Measurements from ENCODE around the gene CFHR3.
"Not testable (repeated sequence)": the region's sequence is repeated elsewhere in the genome, so short reads cannot be mapped to it uniquely, and the experiment has no call there.

CFHR3 gene

DNA sequence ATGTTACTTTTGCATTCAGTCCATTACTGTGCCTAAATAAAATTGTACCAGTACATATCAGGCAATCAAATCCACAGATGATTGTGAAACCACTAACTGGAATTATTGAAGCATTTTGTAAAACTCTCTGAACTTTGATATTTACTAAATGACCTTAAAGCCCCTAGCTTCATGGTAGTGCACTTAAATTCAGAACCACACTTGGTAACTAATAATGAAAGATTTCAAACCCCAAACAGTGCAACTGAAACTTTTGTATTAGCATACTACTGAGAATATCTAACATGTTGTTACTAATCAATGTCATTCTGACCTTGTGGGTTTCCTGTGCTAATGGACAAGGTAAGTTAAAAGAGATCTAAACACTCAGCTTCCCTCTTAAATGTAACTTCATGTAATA lies at the start of gene CFHR3:
Gene CFHR3 (plus strand): TSS at position 238 of the 400 bp plus-strand sequence. CDS start 47 bp downstream, at position 285.
- no peak for DNase-seq

DNA sequence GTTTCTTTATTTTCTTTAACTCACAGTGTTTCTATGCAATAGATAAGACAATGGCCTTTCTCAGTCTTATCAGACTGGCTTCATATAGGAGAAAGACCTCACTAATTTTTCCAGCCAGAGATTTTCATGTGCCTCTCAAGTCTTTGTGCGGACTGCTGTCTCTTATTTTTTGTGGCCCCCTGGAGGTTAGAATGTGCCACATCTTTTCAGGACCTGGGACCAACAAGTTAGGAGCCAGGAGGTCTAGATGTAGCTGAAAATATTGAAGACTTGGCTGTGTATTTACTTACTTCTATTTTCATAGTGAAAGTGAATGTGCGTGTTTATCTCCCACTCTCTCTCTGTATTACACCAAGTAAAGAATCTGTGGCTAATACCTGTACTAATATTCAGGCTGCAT lies 42.1 kb upstream of the CFHR3 start:
- no peak for DNase-seq

DNA sequence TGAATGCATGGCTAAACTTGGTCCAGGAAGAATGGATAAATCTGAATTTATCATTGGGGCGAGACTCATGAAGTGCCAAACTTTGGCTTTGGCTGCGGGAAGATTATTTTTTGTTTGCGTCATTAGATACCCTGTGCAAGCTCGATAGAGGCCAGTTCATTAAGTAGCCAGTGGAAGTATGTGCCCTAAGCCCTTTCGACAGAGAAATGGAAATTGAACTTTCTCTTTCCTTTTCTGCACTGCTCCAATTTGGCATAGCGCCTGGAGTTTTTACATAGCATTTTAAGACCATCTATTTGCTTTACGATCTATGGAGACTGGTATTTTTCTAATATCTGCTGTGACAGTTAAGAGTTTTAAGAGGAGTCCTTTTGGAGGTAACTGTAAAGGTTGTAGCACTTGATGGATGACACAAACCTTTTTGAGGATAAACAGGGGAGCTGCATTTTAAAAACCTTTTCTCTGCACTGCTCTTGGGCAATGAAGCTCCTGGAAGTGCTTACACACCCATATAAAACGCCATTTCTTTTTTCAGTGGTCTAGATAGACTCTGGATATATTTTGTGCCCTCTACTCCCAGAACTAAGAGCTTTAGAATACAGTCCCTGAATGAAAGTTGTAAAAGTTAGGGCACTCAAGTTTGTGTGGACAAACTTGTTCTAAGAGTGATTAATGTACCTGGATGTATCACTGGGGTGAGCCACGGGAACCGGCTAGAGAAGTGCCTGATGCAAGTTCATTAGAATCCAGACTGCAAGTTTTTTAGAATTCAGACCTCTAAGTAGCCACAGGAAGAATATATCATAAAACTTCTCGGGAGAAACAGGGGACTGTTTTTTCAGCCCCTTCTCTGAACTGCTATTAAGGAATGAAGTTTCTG lies 41.3 kb upstream of the CFHR3 start:
- DNase-seq: no peak

DNA sequence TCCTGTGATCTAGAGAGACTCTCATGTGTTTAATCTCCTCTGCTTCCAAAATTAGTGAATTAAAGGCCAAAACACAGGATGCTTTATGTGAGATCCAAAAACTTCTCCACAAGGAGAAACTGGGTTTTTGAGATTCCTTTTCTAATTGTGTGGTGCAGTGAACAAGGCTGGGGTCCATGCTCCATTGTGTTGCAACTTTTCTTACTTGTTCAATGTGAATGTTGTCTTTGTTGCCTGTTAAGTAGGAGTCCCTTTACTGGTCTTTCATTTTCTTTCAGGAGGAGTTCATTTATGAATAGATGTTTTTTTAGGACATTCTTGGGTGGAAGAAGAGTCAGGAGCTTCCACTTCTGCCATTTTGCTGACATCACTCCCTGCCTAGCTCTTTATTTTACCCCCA lies 40.6 kb upstream of the CFHR3 start:
- no peak for DNase-seq

DNA sequence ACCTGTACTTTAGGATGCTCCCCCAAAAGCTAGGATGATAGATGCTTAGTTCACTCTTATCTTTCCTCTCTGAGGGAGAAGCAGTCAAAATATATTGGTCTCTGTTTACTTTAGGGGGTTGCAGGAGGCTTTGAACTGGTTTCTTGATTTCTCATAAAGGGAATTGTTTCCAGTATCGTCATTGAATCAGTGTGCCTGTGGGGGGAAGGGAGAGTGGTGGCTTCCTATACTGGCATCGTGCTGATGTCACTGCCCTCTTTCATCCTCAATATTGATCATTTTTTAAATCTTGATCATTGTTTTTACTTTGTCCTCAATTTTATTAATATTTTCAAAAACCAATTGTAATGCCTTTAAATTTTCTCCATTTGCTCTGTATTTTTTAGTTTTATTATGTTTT lies 40.2 kb upstream of the CFHR3 start:
- DNase-seq: no peak

DNA sequence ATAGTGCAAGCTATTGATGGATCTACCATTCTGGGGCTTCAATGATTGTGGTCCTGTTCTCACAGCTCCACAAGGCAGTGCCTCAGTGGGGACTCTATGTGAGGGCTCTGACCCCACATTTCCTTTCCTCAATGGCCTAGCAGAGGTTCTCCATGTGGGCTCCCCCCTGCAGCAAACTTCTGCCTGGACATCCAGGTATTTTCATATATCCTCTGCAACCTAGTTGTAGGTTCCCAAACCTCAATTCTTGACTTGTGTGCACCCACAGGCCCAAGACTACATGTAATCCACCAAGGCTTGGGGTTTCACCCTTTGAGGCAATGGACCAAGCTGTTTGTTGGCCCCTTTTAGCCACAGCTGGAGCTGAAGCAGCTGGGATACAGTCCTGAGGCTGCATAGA lies 35.9 kb upstream of the CFHR3 start:
- no peak for DNase-seq

DNA sequence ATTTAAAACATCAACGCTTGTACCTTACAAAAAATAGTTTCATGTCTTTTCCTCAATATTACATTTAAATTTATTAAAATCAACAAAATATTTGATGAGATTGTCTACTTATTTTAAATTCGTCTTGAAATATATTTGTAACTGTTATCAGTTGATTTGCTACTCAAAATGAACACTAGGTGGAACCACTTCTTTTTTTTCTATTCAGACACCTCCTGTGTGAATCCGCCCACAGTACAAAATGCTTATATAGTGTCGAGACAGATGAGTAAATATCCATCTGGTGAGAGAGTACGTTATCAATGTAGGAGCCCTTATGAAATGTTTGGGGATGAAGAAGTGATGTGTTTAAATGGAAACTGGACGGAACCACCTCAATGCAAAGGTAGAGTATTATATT lies 31.4 kb upstream of the CFHR3 start:
- DNase-seq: peak; percentile 2

DNA sequence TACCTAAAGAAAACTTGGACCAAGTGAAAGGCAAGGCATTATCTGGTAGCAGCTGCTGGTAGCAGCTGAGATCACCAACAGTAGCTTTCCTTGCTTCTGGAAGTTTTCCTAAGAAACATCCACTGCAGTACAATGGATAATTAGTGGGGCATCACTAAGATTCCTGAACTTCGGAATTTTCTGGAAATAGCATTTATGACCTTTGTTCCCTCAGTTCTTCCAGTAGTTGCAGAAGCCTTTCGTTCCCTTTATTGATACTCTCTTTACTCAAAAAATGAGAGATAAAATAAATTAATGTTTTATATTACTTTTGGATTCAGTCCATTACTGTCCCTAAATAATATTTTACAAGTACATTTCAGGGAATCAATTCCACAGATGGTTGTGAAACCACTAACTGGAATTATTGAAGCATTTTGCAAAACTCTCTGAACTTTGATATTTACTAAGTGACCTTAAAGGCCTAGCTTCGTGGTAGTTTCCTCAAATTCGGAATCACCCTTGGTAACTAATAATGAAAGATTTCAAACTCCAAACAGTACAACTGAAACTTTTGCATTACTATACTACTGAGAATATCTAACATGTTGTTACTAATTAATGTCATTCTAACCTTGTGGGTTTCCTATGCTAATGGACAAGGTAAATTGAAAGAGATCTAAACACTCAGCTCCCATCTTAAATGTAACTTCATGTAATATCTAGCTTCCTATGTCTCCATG lies 9.5 kb upstream of the CFHR3 start:
- not testable (repeated sequence) for DNase-seq

DNA sequence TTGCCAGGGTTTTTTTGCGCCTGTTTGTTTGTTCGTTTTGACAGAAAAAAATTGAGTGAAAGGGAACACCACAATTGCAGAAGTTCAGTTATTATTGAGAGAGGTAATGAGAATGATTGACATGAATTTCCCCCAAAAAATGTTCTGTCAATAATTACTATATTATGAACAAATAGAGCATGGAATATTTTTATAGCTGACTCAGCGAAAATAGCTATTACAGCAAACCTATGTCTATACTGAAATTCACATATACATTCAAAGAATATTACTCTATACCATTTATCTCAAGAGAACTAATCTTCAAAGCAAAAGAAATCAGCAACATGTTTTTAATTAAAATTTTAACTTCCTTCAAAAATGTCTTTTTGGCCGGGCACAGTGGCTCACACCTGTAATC lies 4.8 kb upstream of the CFHR3 start:
- DNase-seq: not testable (repeated sequence)

DNA sequence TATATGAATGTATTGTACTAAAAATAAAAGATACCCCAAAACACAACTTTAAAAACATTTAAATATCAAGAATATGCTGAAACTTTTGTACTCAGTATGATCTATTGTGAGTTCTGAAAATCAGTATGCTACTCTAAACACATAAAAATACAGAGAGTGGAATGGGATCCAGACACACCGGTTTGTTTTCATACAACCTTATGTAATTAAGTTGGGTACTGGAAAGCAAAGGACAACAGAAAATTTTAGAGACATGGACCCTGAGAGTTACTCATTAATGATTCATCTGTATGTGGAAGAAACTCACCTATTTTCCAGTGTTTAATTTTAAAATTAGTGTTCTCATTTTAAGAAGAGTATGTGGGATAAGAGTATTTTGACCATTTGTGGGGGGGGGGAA lies 927 bp upstream of the CFHR3 start:
- no peak for DNase-seq

DNA sequence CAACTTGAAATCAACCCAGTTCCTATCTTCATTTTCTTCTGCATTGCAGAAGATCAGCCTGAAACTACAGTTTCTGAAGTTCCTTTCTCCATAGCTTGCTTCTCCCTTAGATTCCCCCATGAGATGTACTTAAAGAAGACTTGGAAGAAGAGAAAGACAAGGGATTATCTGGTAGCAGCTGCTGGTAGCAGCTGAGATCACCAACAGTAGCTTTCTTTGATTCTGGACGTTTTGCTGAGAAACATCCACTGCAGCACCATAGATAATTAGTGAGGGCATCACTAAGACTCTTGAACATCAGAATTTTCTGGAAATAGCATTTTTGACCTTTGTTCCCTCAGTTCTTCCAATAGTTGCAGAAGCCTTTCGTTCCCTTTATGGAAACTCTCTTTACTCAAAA lies 465 bp upstream of the CFHR3 start:
- DNase-seq: no peak

DNA sequence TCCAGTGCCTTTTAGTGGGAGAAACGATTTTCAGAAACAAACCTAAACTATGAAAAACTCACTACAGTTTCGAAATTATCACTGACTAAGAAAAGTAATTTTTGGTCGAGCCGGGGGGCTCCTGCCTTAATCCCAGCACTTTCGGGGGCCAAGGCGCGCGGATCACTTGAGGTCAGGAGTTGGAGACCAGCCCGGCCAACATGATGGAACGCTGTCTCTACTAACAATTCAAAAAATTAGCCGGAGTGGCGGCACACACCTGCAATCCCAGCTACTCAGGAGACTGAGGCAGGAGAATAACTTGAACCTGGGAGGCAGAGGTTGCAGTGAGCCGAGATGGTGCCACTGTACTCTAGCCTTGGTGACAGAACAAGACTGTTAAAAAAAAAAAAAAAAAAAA lies 3.0 kb downstream of the CFHR3 start:
- DNase-seq: no peak

DNA sequence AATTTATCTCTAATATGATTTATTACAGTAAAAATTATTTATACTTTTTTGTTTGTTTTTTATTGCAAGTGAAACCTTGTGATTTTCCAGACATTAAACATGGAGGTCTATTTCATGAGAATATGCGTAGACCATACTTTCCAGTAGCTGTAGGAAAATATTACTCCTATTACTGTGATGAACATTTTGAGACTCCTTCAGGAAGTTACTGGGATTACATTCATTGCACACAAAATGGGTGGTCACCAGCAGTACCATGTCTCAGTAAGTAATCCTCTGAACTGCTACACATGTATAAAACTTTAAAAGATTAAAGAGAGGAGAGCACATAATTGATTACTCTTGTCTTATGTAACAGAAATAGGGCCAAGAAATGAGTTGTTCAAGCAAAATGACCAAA lies 4.5 kb downstream of the CFHR3 start:
- DNase-seq: no peak

DNA sequence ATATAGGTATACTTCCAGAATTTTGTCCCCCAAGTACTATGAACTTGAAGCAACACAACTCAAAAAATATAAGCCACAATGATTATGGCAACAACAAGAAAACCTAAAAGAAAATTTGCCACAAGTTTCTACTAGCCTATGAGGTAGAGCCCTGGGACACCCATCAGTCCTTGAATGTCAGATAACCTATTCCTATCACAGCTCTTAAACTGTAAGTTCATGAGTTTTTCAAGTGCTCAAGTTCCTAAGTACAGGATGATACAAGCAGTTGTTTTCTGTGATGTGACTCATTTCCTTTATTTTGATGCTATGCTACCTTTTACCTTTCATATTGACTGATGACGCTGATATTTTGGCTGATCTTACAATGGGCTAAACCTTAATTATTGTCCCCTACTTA lies 16.6 kb downstream of the CFHR3 start:
- DNase-seq: not testable (repeated sequence)

DNA sequence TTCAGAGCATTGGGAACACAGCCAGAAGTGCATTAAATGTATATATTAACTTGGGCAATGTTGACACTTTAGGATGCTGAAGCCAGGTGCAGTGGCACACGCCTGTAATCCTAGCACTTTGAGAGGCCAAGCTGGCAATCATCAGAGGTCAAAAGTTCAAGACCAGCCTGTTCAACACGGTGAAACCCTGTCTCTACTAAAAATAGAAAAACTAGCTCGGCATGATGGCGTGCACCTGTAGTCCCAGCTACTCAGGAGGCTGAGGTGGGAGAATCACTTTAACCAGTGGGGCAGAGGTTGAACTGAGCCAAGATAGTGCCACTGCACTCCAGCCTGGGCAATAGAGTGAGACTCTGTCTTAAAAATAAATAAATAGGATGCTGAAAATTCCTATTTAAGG lies 19.5 kb downstream of the CFHR3 start:
- DNase-seq: not testable (repeated sequence)

DNA sequence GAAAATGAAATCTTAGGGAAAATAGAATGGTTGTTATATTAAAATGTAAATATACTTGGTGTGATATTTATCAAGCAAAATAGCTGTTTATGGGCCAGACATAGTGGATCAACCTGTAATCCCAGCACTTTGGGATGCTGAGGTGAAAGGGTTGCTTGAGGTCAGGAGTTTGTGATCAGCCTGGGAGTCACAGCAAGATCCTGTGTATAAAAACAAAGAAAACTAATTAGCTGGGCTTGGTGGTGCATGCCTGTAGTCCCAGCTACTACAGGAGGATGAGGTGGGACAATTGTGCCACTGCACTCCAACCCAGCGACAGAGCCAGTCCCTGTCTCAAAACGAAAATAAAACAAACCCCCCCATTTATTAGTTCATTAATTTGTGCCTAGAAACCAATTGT lies 23.3 kb downstream of the CFHR3 start:
- DNase-seq: no peak

DNA sequence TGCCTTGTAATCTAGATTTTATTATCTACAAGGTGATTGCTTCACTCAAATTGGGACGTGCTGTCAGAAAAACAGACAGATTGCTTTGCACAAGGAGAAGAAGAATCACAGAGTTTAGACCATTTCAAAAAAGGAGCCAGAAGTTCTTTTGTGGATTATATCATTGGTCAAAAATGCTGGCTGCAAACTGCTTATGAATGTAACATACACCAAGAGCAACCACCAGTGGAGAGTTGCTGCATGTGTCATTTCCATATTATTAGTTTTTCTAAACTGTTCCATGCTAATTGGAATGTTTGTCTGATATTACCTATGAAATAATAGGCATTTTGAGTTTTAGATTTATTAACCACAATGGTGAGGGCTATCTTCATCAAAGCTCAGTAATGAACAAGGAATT lies 27.3 kb downstream of the CFHR3 start:
- DNase-seq: not testable (repeated sequence)

DNA sequence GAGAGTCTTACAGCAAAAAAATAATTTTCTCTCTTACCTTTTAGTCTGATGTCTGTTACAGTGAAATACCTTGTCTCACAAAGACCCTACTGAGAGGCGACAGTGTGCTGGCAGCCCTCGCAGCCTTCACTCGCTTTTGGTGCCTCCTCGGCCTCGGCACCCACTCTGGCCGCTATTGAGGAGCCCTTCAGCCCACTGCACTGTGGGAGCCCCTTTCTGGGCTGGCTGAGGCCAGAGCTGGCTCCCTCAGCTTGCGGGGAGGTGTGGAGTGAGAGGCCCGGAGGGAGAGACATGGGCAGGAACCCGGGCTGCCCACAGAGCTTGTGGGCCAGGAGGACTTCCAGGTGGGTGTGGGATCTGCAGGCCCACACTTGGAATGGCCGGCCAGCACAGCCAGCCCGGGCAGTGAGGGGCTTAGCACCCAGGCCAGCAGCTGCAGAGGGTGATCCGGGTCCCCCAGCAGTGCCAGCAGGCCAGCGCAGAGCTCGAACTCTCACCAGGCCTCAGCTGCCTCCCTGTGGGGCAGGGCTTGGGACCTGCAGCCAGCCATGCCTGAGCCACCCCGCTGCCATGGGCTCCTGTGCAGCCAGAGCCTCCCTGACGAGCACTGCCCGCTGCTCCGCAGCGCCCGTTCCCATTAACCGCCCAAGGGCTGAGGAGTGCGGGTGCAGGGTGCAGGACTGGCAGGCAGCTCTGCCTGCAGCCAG lies 34.0 kb downstream of the CFHR3 start:
- DNase-seq: no peak

DNA sequence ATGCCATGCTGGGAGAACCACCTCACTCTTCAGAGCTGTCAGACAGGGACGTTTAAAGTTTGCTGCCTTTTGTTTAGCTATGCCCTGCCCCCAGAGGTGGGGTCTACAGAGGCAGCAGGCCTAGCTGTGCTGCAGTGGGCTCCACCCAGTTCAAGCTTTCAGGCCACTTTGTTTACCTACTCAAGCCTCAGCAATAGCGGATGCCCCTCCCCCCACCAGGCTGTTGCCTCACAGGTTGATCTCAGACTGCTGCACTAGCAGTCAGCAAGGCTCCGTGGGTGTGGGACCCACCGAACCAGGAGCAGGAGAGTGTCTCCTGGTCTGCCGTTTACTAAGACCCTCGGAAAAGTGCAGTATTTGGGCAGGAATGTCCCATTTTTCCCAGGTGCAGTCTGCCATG lies 42.8 kb downstream of the CFHR3 start:
- not testable (repeated sequence) for DNase-seq

DNA sequence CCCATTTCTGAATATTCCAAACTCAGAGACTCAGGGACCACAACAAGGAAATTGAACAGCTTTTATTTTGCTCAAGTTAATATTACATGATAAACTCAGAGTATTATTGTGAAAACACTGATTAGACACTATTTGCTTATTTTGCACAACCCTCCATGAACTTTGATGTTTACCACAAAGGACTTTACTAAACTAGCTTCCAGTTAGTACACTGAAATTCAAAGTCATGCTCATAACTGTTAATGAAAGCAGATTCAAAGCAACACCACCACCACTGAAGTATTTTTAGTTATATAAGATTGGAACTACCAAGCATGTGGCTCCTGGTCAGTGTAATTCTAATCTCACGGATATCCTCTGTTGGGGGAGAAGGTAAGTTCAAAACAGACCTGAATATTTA lies 44.9 kb downstream of the CFHR3 start, which contains the start of gene CFHR1:
Gene CFHR1 (plus strand): TSS at position 201 of the 400 bp plus-strand sequence. CDS start 114 bp downstream, at position 315.
- DNase-seq: not testable (repeated sequence)

DNA sequence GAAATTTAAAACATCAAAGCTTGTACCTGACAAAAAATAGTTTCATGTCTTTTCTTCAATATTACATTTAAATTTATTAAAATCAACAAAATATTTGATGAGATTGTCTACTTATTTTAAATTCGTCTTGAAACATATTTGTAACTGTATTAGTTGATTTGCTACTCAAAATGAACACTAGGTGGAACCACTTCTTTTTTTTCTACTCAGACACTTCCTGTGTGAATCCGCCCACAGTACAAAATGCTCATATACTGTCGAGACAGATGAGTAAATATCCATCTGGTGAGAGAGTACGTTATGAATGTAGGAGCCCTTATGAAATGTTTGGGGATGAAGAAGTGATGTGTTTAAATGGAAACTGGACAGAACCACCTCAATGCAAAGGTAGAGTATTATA lies 53.2 kb downstream of the CFHR3 start:
- peak; percentile 0 for DNase-seq
